Heart right ventricle (tissue), 16 donors: Measurements from ENCODE around the gene GHRHR. TPM values are rescaled to one million over a fixed set of nuclear protein-coding genes. Genes with fewer than 3 reads are reported as not detected.

ENCODE experiments used
- ATAC-seq, 8 donors: fragments of 200-7000 bp; cut with Tn5 transposase; one replicate each; pipeline ENCODE4 v1.9.1; 2020; ENCODE audit warnings: mild to moderate bottlenecking in 8 of 8, moderate library complexity in 8 of 8, moderate number of reproducible peaks in 1 of 8
- DNase-seq, 2 donors: peaks; one replicate each; pipeline ENCODE4 v3.0.0-alpha.2; 2020
- H3K27ac ChIP-seq, 10 donors: fragments of 200-600 bp; sonication (generic) in 2 of 10; one replicate each; pipeline versions ENCODE4 v1.5.0 to v1.8.0; 2020 to 2022; ENCODE audit warnings: mild to moderate bottlenecking in 3 of 10
- H3K27me3 ChIP-seq, 7 donors: fragments of 200-600 bp; one replicate each; pipeline ENCODE4 v1.8.0; 2021 to 2022; ENCODE audit warnings: mild to moderate bottlenecking in 2 of 7
- H3K36me3 ChIP-seq, 9 donors: fragments of 200-600 bp; sonication (generic) in 1 of 9; one replicate each; pipeline versions ENCODE4 v1.5.0 to v1.8.0; 2020 to 2022; ENCODE audit warnings: mild to moderate bottlenecking in 2 of 9
- H3K4me1 ChIP-seq, 9 donors: fragments of 200-600 bp; sonication (generic) in 1 of 9; one replicate each; pipeline versions ENCODE4 v1.5.0 to v1.8.0; 2020 to 2022; ENCODE audit warnings: mild to moderate bottlenecking in 4 of 9
- H3K4me3 ChIP-seq, 10 donors: fragments of 200-600 bp; sonication (generic) in 2 of 10; one replicate each; pipeline versions ENCODE4 v1.5.0 to v1.8.0; 2020 to 2022; ENCODE audit warnings: mild to moderate bottlenecking in 7 of 10, moderate library complexity in 2 of 10
- H3K9me3 ChIP-seq, 11 donors: fragments of 200-600 bp in 10 of 11; sonication (generic) in 2 of 11; one replicate each; pipeline versions ENCODE4 v1.5.0 to v1.8.0; 2013 to 2022; ENCODE audit warnings: mild to moderate bottlenecking in 2 of 11, control low read depth in 1 of 11, moderate library complexity in 1 of 11
- WGBS, 2 donors: extraction: QIAGEN DNeasy Blood & Tissue Kit; methylation state at CpG; one replicate each; pipeline ENCODE4 v1.1.7; 2013; ENCODE audit warnings: inconsistent platforms in 1 of 2; 5-methylcytosine and 5-hydroxymethylcytosine counted together
- intact Hi-C, 10 donors: fragments of 100-400 bp; cut with DNase I; formaldehyde crosslinking; loops; one replicate each; pipeline versions ENCODE4 v1.11.1 to v1.14.2; 2022
- polyA plus RNA-seq, 2 donors: library from polyadenylated mRNA; stranded (reverse); fragments of 200-250 nt; gene quantifications; one replicate each; pipeline ENCODE4 v1.2.3, GENCODE V29; 2013
- total RNA-seq, 10 donors: library from RNA; stranded (reverse); fragmentation: NEBNext Ultra II Directional in 3 of 10; extraction: Animal tissue kit (Norgen Biotek cat#: 25700) in 3 of 10; gene quantifications; one replicate each; pipeline versions ENCODE4 v1.2.1 to v1.2.4, GENCODE V29; 2021 to 2023
- TF ChIP-seq, protein P1 (sequence below), 9 donors: fragments of 200-600 bp; sonication (generic) in 2 of 9; IDR thresholded peaks; one replicate each; pipeline versions ENCODE4 v1.5.0 to v1.8.0; 2021 to 2022; ENCODE audit warnings: antibody characterized with exemption in 9 of 9, mild to moderate bottlenecking in 5 of 9, moderate library complexity in 1 of 9
- donor health status: Arrhythmogenic right ventricular cardiomyopathy.
- donor health status: ischemic (EF 13 %, LVEDD 7.1; RV severe dilation, severe dysfunction).
- donor health status: healthy with polysubstance abuse.
- donor health status: DM: no; HTN: yes; CAD: no.
- donor health status: DM: no; HTN: no; CAD: no.
- donor health status: ischemic (EF 25% LVEDD 6.9; RV normal size, moderate dysfunction).
- donor health status: ischemic (EF 25% LVEDD 5.7; RV mildly dilated, moderate dysfunction).
- donor health status: healthy.
- donor health status: DM: yes; HTN: yes; CAD: no.
- donor health status: Ischemic cardiomyopathy.
- donor health status: ischemic (EF 35%, LVEDD 5.7; RV mildly dilated, moderate dysfunction).
- donor health status: nonischemic (EF 11% LVEDD 7.7; RV severe dilation, severe dysfunction).
- donor health status: DM: yes; HTN: yes; CAD: no.
- donor health status: PGD.
- donor health status: ischemic (EF 29% LVEDD 5.4; RV normal size, mild dysfunction).
- donor health status: nonischemic (EF 23%, LVEDD 6.1; RV moderate dilation, normal function).

The GHRHR gene
- total and polyA plus RNA-seq, 12 donors: not detected

DNA sequence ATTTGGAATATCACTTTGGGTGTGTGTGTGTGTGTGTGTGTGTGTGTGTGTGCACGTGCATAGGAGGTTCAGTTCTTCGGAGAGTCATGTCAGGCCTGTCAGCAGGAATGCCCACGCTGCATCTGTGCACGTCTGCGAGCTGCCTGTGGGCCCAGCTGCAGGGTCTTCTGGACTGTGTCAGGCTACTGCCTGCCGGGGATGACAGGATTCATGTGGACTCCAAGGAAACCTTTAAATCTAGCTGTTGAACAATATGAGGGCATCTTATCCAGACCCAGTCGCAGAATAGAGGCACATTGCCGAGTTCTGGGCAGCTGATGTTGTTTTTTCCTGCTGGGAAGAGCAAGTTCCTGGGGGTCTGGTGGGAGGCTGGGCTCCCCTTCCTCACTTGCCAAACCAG, 33.1 kb upstream of the GHRHR start:
- DNase-seq: no peak
- intact Hi-C loops: loop anchor here in 4 of 10 donors (5.0 to 10.0 kb wide), 3 partner anchors 126 to 186 kb away; no protein-coding TSS in a partner anchor
- H3K27me3 ChIP-seq: no peaks in the 10 kb centered on the region
- peaks cover 10 to 57% (median 39%) of the 10 kb centered on the region in 9 donors for H3K4me1 ChIP-seq
- peak overlapping the region in 8 of 10 donors; percentile 47 to 72 (median 64) for H3K27ac ChIP-seq
- peaks cover 0 to 8% (median 0%) of the 10 kb centered on the region in 11 donors for H3K9me3 ChIP-seq
- H3K4me3 ChIP-seq: no peak overlapping the region
- TF ChIP-seq, protein P1, sequence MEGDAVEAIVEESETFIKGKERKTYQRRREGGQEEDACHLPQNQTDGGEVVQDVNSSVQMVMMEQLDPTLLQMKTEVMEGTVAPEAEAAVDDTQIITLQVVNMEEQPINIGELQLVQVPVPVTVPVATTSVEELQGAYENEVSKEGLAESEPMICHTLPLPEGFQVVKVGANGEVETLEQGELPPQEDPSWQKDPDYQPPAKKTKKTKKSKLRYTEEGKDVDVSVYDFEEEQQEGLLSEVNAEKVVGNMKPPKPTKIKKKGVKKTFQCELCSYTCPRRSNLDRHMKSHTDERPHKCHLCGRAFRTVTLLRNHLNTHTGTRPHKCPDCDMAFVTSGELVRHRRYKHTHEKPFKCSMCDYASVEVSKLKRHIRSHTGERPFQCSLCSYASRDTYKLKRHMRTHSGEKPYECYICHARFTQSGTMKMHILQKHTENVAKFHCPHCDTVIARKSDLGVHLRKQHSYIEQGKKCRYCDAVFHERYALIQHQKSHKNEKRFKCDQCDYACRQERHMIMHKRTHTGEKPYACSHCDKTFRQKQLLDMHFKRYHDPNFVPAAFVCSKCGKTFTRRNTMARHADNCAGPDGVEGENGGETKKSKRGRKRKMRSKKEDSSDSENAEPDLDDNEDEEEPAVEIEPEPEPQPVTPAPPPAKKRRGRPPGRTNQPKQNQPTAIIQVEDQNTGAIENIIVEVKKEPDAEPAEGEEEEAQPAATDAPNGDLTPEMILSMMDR (IDR thresholded peaks at IDR 0.05): no peak
- peaks cover 0 to 12% (median 0%) of the 10 kb centered on the region in 9 donors for H3K36me3 ChIP-seq
- WGBS, 2 donors: 16 to 23% methylated on average over 8 of the region's 8 CpGs
- ATAC-seq: peak; percentile 24 to 73 (median 62)

DNA sequence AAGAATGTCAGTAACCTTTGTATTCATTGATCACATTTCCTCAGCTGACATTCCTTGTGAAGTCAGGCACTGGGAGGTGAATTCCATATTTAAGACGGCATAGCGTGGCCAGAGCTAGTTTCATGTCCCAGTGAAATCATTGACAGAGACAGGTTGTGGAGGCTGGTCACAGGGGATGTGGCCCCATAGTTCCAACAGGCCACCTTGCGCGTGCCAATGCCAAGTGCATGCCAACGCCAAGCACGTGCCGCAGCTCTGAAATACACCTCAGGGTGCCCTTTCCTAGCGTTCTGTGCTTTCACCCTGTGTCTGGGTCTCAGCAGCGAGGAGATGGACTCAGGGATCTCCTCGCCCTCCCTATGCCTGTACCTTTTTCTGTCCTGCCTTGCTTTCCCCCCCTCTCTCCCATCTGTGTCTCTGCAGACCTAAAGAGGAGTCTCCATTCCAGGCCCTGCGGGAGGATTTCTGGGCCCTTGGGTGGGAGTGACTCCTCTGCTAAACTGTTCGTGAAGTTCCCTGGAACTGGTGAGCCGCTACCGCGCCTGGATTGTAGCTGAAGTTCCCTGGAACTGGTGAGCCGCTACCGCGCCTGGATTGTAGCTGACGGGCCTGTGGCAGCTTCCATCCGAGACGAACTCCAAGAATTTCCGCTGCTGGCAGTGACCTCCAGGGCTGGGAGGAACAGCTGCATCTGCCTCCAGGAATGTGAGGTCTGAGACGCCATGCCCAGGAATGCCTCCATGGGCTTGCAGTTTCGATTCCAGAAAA, 32.4 kb upstream of the GHRHR start:
- no peak overlapping the region for H3K4me3 ChIP-seq
- H3K27ac ChIP-seq: peak overlapping the region in 9 of 10 donors; percentile 50 to 72 (median 63)

DNA sequence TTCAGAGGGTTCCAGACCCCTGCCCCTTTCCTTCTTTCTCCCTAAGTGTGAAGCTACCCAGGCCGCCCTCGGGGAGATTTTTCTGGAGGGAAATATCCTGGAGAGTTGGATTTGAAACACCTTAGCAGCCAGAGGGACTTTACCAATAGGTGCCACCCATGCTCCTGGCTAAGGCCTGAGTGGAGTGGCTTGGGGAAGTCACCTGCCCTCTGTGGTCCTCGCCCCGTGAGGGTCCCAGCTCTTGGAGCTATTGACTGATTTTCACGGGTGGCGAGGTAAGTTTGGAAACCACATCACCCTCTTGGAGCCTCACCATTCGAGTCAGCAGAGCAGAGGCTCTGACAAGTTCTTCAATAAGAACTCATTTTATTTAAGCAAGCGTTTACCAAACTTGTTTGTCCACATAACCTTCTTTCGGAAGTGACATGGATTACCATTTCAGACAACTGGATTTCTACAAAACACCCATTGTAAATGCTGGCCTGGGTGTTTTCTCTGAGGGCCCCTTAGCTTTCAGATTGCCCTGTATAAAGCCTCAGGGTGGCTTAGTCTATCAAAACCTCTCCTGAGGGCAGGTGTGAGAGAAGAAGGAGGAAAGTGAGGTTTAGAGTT, 31.7 kb upstream of the GHRHR start:
- Histone ChIP-seq H3K36me3 (no peaks in the 10 kb centered on the region), H3K4me1 (peaks cover 10 to 59% (median 39%) of the 10 kb centered on the region in 9 donors), H3K27me3 (no peaks in the 10 kb centered on the region), H3K27ac (peak overlapping the region in 7 of 10 donors; percentile 50 to 72 (median 63)), H3K9me3 (peaks cover 0 to 5% (median 0%) of the 10 kb centered on the region in 11 donors), H3K4me3 (no peak overlapping the region)
- intact Hi-C loops: loop anchor here in 4 of 10 donors (5.0 to 10.0 kb wide), 3 partner anchors 127 to 187 kb away; no protein-coding TSS in a partner anchor
- no peak for ATAC-seq
- WGBS, 2 donors: 83 to 86% methylated on average over 9 of the region's 9 CpGs
- TF ChIP-seq, protein P1 (IDR thresholded peaks at IDR 0.05): no peak
- DNase-seq: no peak

More for the DNA sequence above, 32.4 kb upstream of the GHRHR start:
- WGBS, 2 donors: 33 to 39% methylated on average over 24 of the region's 24 CpGs
- Histone ChIP-seq H3K4me1 (peaks cover 10 to 57% (median 39%) of the 10 kb centered on the region in 9 donors), H3K9me3 (peaks cover 0 to 8% (median 0%) of the 10 kb centered on the region in 11 donors), H3K36me3 (peaks cover 0 to 5% (median 0%) of the 10 kb centered on the region in 9 donors), H3K27me3 (no peaks in the 10 kb centered on the region)
- intact Hi-C loops: loop anchor here in 4 of 10 donors (5.0 to 10.0 kb wide), 3 partner anchors 127 to 187 kb away; no protein-coding TSS in a partner anchor
- ATAC-seq (peak in 7 of 8 donors; percentile 15 to 60 (median 37)), DNase-seq (no peak)
- TF ChIP-seq, protein P1 (IDR thresholded peaks at IDR 0.05): no peak

DNA sequence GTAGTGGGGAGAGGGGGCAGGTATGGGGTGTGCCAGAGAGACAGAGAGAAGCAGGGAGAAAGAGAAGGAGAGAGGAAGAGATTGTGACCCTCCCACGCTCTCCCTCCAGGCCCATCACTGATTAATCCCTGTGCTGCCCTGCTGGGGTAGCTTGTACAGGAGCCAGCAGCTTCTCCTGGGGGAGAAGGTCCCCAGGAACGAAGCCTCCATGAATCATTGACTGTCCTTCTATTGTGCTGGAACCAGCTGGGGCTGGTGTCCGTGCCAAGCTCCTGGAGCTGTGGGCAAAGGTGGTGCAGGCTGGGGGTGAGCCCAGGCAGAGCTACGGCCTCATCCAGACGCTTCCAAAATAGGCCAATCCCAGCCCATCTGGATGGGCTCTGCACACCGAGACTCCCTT, 31.2 kb upstream of the GHRHR start:
- Histone ChIP-seq H3K4me3 (no peak overlapping the region), H3K9me3 (no peaks in the 10 kb centered on the region), H3K4me1 (peaks cover 10 to 63% (median 39%) of the 10 kb centered on the region in 9 donors), H3K27me3 (no peaks in the 10 kb centered on the region), H3K27ac (peak overlapping the region in 2 of 10 donors; percentile 5 to 18), H3K36me3 (no peaks in the 10 kb centered on the region)
- no peak for ATAC-seq
- TF ChIP-seq, protein P1 (IDR thresholded peaks at IDR 0.05): no peak
- intact Hi-C loops: loop anchor here in 4 of 10 donors (5.0 to 10.0 kb wide), 3 partner anchors 128 to 188 kb away; no protein-coding TSS in a partner anchor
- no peak for DNase-seq
- 80 to 84% methylated on average over 6 of the region's 6 CpGs for WGBS, 2 donors
